ENCODE results near the gene CACNG8. TPM values are rescaled to one million over a fixed set of nuclear protein-coding genes. Genes with fewer than 3 reads are reported as not detected.

CACNG8 gene
- polyA plus RNA-seq, 1 of the 3 experiments (the other 2 are of a cell fraction) = 1.3 TPM

DNA sequence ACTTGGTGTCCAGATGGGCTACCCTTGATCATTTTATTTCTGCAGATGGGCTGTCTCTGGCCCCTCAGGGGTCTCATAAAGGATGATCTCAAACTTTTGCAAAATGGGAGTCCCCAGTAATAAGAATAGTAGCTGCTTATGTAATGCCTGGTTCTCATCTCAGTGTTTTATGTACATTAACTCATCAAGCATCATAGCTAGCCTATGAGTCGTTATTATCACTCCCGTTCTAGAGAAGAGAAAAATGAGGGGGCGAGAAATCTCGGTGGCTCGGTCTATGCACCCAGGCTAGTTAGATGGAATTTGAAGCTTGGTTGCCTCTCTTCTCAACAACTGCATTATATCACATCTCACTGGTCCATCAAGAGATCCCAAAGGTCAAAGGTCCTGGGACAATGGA, 32.1 kb downstream of the CACNG8 start:
- ChIA-PET POLR2A (interaction anchor here (0.6 kb wide), 1 partner anchor 1165 kb away, joined by 4 read pairs; no protein-coding TSS in a partner anchor), CTCF (interaction anchor here (0.8 to 2.8 kb wide), 3 partner anchors 23 to 35 kb away, joined by 3 to 23 read pairs (median 4); no protein-coding TSS in a partner anchor)
- peaks cover 10 to 14% of the 10 kb centered on the region in 2 experiments; a peak in 3 of 4 replicates for H3K4me1 ChIP-seq (ENCODE audit: control insufficient read depth in 1 of 2, insufficient read depth in 2 of 2, low read depth in 1 of 2, low read length in 1 of 2)
- H3K4me3 ChIP-seq (ENCODE audit: low read depth in 2 of 2, low read length in 1 of 2) = no peak overlapping the region
- no peaks in the 10 kb centered on the region for H3K36me3 ChIP-seq (replicated peaks in 1 of 2; ENCODE audit: control insufficient read depth in 1 of 2, insufficient read depth in 2 of 2, low read length in 1 of 2)
- H2AFZ ChIP-seq (ENCODE audit: low read depth) = no peak overlapping the region
- TF ChIP-seq EZH2phosphoT487 (IDR thresholded peaks at IDR 0.05; ENCODE audit: borderline replicate concordance, low read depth) (no peak), GATA2 (CRISPR knock-in tag; IDR thresholded peaks at IDR 0.05) (no peak), RFX5 (IDR thresholded peaks at IDR 0.05; ENCODE audit: low read length) (no peak), RXRA (IDR thresholded peaks at IDR 0.05; ENCODE audit: borderline replicate concordance, low read depth) (no peak), GABPA (IDR thresholded peaks at IDR 0.05; ENCODE audit: low read depth) (no peak), FOSL2 (IDR thresholded peaks at IDR 0.05; ENCODE audit: borderline replicate concordance, low read depth) (no peak), JUND (IDR thresholded peaks at IDR 0.05) (no peak)
- TF ChIP-seq, protein P1, sequence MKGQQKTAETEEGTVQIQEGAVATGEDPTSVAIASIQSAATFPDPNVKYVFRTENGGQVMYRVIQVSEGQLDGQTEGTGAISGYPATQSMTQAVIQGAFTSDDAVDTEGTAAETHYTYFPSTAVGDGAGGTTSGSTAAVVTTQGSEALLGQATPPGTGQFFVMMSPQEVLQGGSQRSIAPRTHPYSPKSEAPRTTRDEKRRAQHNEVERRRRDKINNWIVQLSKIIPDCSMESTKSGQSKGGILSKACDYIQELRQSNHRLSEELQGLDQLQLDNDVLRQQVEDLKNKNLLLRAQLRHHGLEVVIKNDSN (IDR thresholded peaks at IDR 0.05; ENCODE audit: borderline replicate concordance, low read depth) = no peak
- no peaks in the 10 kb centered on the region for H4K20me1 ChIP-seq (ENCODE audit: insufficient read depth)
- H3K9me2 ChIP-seq = no peaks in the 10 kb centered on the region
- H3K27me3 ChIP-seq (ENCODE audit: insufficient read depth) = peaks cover 5% of the 10 kb centered on the region; the same call in 1 of the 2 replicates
- H3K27ac ChIP-seq (ENCODE audit: low read depth in 2 of 2, low read length in 1 of 2) = no peak overlapping the region
- H3K79me2 ChIP-seq (ENCODE audit: insufficient read depth) = no peaks in the 10 kb centered on the region
- WGBS (ENCODE audit: low lambda C conversion rate) = 35% methylated on average over 5 of the region's 5 CpGs
- no peak for DNase-seq
- no peaks in the 10 kb centered on the region for H3K9me3 ChIP-seq
- peaks cover 5% of the 10 kb centered on the region for H3F3A ChIP-seq (replicated peaks; ENCODE audit: insufficient read depth)
- H3K4me2 ChIP-seq = no peak overlapping the region
- no peak overlapping the region for H3K9ac ChIP-seq

DNA sequence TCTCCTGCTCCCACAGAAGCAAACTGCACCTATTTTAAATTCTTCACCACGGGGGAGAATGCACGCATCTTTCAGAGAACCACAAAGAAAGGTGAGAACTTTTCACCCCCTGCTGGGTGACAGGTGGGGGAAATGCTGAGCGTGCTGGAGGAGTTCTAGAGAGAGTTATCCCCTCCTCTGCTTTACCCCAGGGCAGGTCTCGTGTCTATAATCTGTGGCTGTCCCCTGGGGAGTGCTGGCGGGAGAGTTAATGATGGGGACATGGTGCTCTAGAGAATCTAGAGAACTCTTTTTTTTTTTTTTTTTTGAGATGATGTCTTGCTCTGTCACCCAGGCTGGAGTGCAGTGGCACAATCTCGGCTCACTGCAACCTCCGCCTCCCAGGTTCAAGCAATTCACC, 35.5 kb downstream of the CACNG8 start:
- CTCF ChIA-PET = interaction anchor here (1.4 kb wide), 1 partner anchor 32 kb away, joined by 3 read pairs; no protein-coding TSS in a partner anchor
- POLR2A ChIA-PET = no interaction called here
- no peak overlapping the region for H3K27ac ChIP-seq (ENCODE audit: low read depth in 2 of 2, low read length in 1 of 2)
- TF ChIP-seq YY1 (IDR thresholded peaks at IDR 0.05; ENCODE audit: low read depth) = no peak
- TF ChIP-seq FOSL2 (IDR thresholded peaks at IDR 0.05; ENCODE audit: borderline replicate concordance, low read depth) = no peak
- TF ChIP-seq RCOR1 (IDR thresholded peaks at IDR 0.05; ENCODE audit: low read length) = no peak
- TF ChIP-seq EZH2phosphoT487 (IDR thresholded peaks at IDR 0.05; ENCODE audit: borderline replicate concordance, low read depth) = no peak
- no peak for TF ChIP-seq RXRA (IDR thresholded peaks at IDR 0.05; ENCODE audit: borderline replicate concordance, low read depth)
- TF ChIP-seq ELF1 (IDR thresholded peaks at IDR 0.05) = no peak
- TF ChIP-seq, protein P1 (IDR thresholded peaks at IDR 0.05; ENCODE audit: borderline replicate concordance, low read depth) = no peak
- TF ChIP-seq POLR2AphosphoS5 (IDR thresholded peaks at IDR 0.05; ENCODE audit: low read depth, low read length) = no peak
- TF ChIP-seq, protein P2, sequence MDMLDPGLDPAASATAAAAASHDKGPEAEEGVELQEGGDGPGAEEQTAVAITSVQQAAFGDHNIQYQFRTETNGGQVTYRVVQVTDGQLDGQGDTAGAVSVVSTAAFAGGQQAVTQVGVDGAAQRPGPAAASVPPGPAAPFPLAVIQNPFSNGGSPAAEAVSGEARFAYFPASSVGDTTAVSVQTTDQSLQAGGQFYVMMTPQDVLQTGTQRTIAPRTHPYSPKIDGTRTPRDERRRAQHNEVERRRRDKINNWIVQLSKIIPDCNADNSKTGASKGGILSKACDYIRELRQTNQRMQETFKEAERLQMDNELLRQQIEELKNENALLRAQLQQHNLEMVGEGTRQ (IDR thresholded peaks at IDR 0.05; ENCODE audit: borderline replicate concordance, low read depth, low read length) = no peak
- H2AFZ ChIP-seq (ENCODE audit: low read depth) = no peak overlapping the region
- H3K36me3 ChIP-seq (replicated peaks in 1 of 2; ENCODE audit: control insufficient read depth in 1 of 2, insufficient read depth in 2 of 2, low read length in 1 of 2) = no peaks in the 10 kb centered on the region
- peaks cover 5% of the 10 kb centered on the region; the same call in 1 of the 2 replicates for H3K27me3 ChIP-seq (ENCODE audit: insufficient read depth)
- no peak overlapping the region for H3K9ac ChIP-seq
- 39% methylated on average over 7 of the region's 7 CpGs for WGBS (ENCODE audit: low lambda C conversion rate)
- peaks cover 20% of the 10 kb centered on the region for H3F3A ChIP-seq (replicated peaks; ENCODE audit: insufficient read depth)
- H3K4me2 ChIP-seq = no peak overlapping the region
- H4K20me1 ChIP-seq (ENCODE audit: insufficient read depth) = no peaks in the 10 kb centered on the region
- no peak overlapping the region for H3K4me3 ChIP-seq (ENCODE audit: low read depth in 2 of 2, low read length in 1 of 2)
- H3K9me3 ChIP-seq = no peaks in the 10 kb centered on the region
- no peaks in the 10 kb centered on the region for H3K79me2 ChIP-seq (ENCODE audit: insufficient read depth)
- H3K9me2 ChIP-seq = no peaks in the 10 kb centered on the region
- H3K4me1 ChIP-seq (ENCODE audit: control insufficient read depth in 1 of 2, insufficient read depth in 2 of 2, low read depth in 1 of 2, low read length in 1 of 2) = peaks cover 0 to 4% of the 10 kb centered on the region in 2 experiments; a peak in 2 of 4 replicates
- DNase-seq = no peak

Measured in SK-N-SH (cell line).